Cardiac muscle cell (in vitro differentiated cells and primary cell): ENCODE measurements around the gene IRF4. TPM values are rescaled to one million over a fixed set of nuclear protein-coding genes. Genes with fewer than 3 reads are reported as not detected.

Source experiments
- DNase-seq, 2 donors: peaks; one replicate each; pipeline versions ENCODE4 v3.0.0 to v3.0.0-alpha.2; 2010 to 2017; ENCODE audit warnings: low read depth in 1 of 2, low spot score in 1 of 2
- H3K27ac ChIP-seq: fragments of 200-600 bp; sonication (generic); 2 replicates; pipeline ENCODE4 v1.5.1; 2016
- H3K27me3 ChIP-seq: fragments of 200-600 bp; sonication (generic); 2 replicates; pipeline ENCODE4 v1.6.0; 2016; ENCODE audit warnings: control low read depth
- H3K36me3 ChIP-seq: fragments of 200-600 bp; sonication (generic); 2 replicates; pipeline ENCODE4 v1.5.1; 2016; ENCODE audit warnings: control low read depth
- H3K4me1 ChIP-seq: fragments of 200-600 bp; sonication (generic); 2 replicates; pipeline ENCODE4 v1.8.1; 2017; ENCODE audit warnings: low read depth, mild to moderate bottlenecking, mixed run types
- H3K4me3 ChIP-seq: fragments of 200-600 bp; sonication (generic); 2 replicates; pipeline ENCODE4 v1.5.1; 2016; ENCODE audit warnings: mild to moderate bottlenecking
- H3K9me3 ChIP-seq: fragments of 200-600 bp; sonication (generic); 2 replicates; pipeline ENCODE4 v1.5.1; 2017; ENCODE audit warnings: low read depth, mild to moderate bottlenecking, control low read depth
- CTCF ChIP-seq: IDR thresholded peaks from 2 replicates; pipeline ENCODE4 v1.5.1; 2012; ENCODE audit warnings: low read depth, mild to moderate bottlenecking, low read length
- polyA plus RNA-seq: library from polyadenylated mRNA; unstranded; fragments of >200 nt; fragmentation: Nextera tagmentation; extraction: Ambion mirVana; gene quantifications from 2 replicates; pipeline ENCODE4 v1.2.1, GENCODE V29; 2016
- total RNA-seq: library from RNA; depleted of rRNA; stranded (reverse); fragments of >200 nt; gene quantifications from 2 replicates; pipeline ENCODE4 v1.2.3, GENCODE V29; 2016

The IRF4 gene
- total and polyA plus RNA-seq, 2 experiments from 2014 or later, result not detected

- no peak for TF ChIP-seq CTCF
- Histone ChIP-seq H3K27me3 (peaks cover 51% of the 10 kb centered on the region), H3K36me3 (no peaks in the 10 kb centered on the region), H3K9me3 (no peaks in the 10 kb centered on the region), H3K4me3 (no peak overlapping the region), H3K4me1 (no peaks in the 10 kb centered on the region), H3K27ac (no peak overlapping the region)
- DNase-seq, result no peak
Measured at GRCh38 chr6:398558-399078, 7.1 kb downstream of the IRF4 start.

GRCh38 chr6:399785-400534 is 8.4 kb downstream of the IRF4 start:
- no peak overlapping the region for H3K27ac ChIP-seq
- H3K9me3 ChIP-seq, result no peaks in the 10 kb centered on the region
- no peak overlapping the region for H3K4me3 ChIP-seq
- DNase-seq, result no peak
- H3K27me3 ChIP-seq, result peaks cover 38% of the 10 kb centered on the region
- no peak for TF ChIP-seq CTCF
- H3K4me1 ChIP-seq, result no peaks in the 10 kb centered on the region
- H3K36me3 ChIP-seq, result no peaks in the 10 kb centered on the region

DNA sequence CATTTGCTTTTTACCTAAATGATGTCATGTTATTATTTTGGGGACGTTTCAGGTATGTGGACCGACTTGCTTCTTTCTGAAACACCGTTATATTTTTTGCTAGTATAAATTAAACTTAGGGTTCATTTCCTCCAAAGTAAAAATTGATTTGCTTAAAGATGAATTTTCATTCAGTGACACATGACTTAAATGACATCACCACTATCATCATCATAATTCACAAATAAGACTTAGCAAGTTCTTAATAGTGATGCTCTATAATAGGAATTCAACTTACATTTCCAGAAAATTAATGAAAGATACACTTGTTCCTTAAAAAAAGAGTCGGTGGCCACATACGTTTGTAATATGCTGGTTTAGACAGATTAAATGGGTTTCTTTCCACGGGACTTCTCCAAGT is 9.3 kb downstream of the IRF4 start:
- Histone ChIP-seq H3K27me3 (peaks cover 29% of the 10 kb centered on the region), H3K36me3 (no peaks in the 10 kb centered on the region), H3K4me1 (no peaks in the 10 kb centered on the region), H3K4me3 (no peak overlapping the region), H3K27ac (no peak overlapping the region), H3K9me3 (no peaks in the 10 kb centered on the region)
- no peak for TF ChIP-seq CTCF
- no peak for DNase-seq

DNA sequence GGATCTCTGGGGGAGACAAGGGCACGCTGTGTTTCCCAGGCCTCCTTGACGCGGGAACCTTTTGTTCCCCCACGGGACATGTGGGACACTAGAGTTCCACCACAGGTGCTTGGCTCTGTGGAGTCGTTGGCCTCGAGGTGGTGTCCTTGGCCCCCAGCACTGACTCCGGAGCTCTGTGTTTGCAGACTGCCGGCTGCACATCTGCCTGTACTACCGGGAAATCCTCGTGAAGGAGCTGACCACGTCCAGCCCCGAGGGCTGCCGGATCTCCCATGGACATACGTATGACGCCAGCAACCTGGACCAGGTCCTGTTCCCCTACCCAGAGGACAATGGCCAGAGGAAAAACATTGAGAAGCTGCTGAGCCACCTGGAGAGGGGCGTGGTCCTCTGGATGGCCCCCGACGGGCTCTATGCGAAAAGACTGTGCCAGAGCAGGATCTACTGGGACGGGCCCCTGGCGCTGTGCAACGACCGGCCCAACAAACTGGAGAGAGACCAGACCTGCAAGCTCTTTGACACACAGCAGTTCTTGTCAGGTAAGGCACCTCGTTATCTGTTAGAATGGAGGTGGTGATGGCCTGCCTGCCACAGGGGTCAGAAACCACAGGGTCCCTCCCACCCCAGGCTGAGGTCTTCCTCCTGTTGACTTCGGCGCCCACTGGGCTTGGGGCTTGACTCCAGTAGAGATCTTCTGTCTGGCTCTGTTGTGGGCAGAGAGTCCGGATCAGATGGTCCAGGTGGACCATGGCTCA is 9.9 kb downstream of the IRF4 start:
- no peak for DNase-seq
- TF ChIP-seq CTCF, result no peak
- no peak overlapping the region for H3K4me3 ChIP-seq
- H3K9me3 ChIP-seq, result no peaks in the 10 kb centered on the region
- H3K36me3 ChIP-seq, result no peaks in the 10 kb centered on the region
- H3K4me1 ChIP-seq, result no peaks in the 10 kb centered on the region
- no peak overlapping the region for H3K27ac ChIP-seq
- H3K27me3 ChIP-seq, result peaks cover 23% of the 10 kb centered on the region

GRCh38 chr6:401994-402640 is 10.6 kb downstream of the IRF4 start:
- Histone ChIP-seq H3K27ac (no peak overlapping the region), H3K4me1 (no peaks in the 10 kb centered on the region), H3K9me3 (no peaks in the 10 kb centered on the region), H3K36me3 (no peaks in the 10 kb centered on the region), H3K4me3 (no peak overlapping the region), H3K27me3 (peaks cover 17% of the 10 kb centered on the region)
- TF ChIP-seq CTCF, result no peak
- DNase-seq, result no peak
